ENCODE measurements around the gene MAPK8IP1.

GRCh38 chr11:45872651-45873356, 12.6 kb upstream of the MAPK8IP1 start:
- TF ChIP-seq EZH2 (IDR thresholded peaks at IDR 0.05; ENCODE audit: low read length) = no peak
- peak; percentile 78 to 88 (median 87) for TF ChIP-seq CTCF (optimal IDR thresholded peaks at IDR 0.05 in 1 of 3, IDR thresholded peaks at IDR 0.05 in 1 of 3, conservative IDR thresholded peaks at IDR 0.05 in 1 of 3; ENCODE audit: extremely low read depth in 1 of 3, insufficient read depth in 2 of 3, low read length in 3 of 3)

All from keratinocyte (primary cell).